ENCODE data around the gene OR51D1. TPM values are rescaled to one million over a fixed set of nuclear protein-coding genes. Genes with fewer than 3 reads are reported as not detected.

Gene OR51D1
- total RNA-seq, 1 donor from 2014 or later = not detected

- DNase-seq (ENCODE audit: low spot score) = no peak
Measured at GRCh38 chr11:4644233-4644632, 7.0 kb downstream of the OR51D1 start.

- DNase-seq (ENCODE audit: low spot score) = no peak
Measured at GRCh38 chr11:4645974-4646373, 8.7 kb downstream of the OR51D1 start.

- DNase-seq (ENCODE audit: low spot score) = no peak
Measured at GRCh38 chr11:4647766-4648165, 10.5 kb downstream of the OR51D1 start.

- DNase-seq (ENCODE audit: low spot score) = no peak
Measured at GRCh38 chr11:4654635-4655369, 17.5 kb downstream of the OR51D1 start.

GRCh38 chr11:4658629-4659445 is 21.6 kb downstream of the OR51D1 start:
- DNase-seq (ENCODE audit: low spot score) = no peak

GRCh38 chr11:4662876-4663275 is 25.6 kb downstream of the OR51D1 start:
- no peak for DNase-seq (ENCODE audit: low spot score)

- DNase-seq (ENCODE audit: low spot score) = no peak
Measured at GRCh38 chr11:4664183-4664582, 26.9 kb downstream of the OR51D1 start.

- DNase-seq (ENCODE audit: low spot score) = no peak
Measured at GRCh38 chr11:4664786-4665185, 27.5 kb downstream of the OR51D1 start.

GRCh38 chr11:4665424-4665823 is 28.1 kb downstream of the OR51D1 start:
- DNase-seq (ENCODE audit: low spot score) = no peak

GRCh38 chr11:4671741-4672140 is 34.5 kb downstream of the OR51D1 start:
- DNase-seq (ENCODE audit: low spot score) = no peak

- no peak for DNase-seq (ENCODE audit: low spot score)
Measured at GRCh38 chr11:4672470-4672869, 35.2 kb downstream of the OR51D1 start.

GRCh38 chr11:4673781-4674180 is 36.5 kb downstream of the OR51D1 start:
- DNase-seq (ENCODE audit: low spot score) = no peak

GRCh38 chr11:4677948-4678347 is 40.7 kb downstream of the OR51D1 start:
- no peak for DNase-seq (ENCODE audit: low spot score)

GRCh38 chr11:4680341-4680740 is 43.1 kb downstream of the OR51D1 start:
- DNase-seq (ENCODE audit: low spot score) = no peak

GRCh38 chr11:4682623-4683419 is 45.5 kb downstream of the OR51D1 start:
- DNase-seq (ENCODE audit: low spot score) = no peak

- DNase-seq (ENCODE audit: low spot score) = no peak
Measured at GRCh38 chr11:4684631-4685285, 47.5 kb downstream of the OR51D1 start.

Other genes with a start within 250 kb of the OR51D1 start
- gene TRIM21, start 243.8 kb upstream of the OR51D1 start, total RNA-seq = 18.4 TPM
- gene OR52K2, start 188.2 kb upstream of the OR51D1 start, total RNA-seq = not detected
- not detected for gene OR52K1, start 154.8 kb upstream of the OR51D1 start, total RNA-seq
- not detected for gene OR52M1, start 92.3 kb upstream of the OR51D1 start, total RNA-seq
- gene OR52I2, start 55.7 kb upstream of the OR51D1 start, total RNA-seq = not detected
- gene OR52I1, start 43.4 kb upstream of the OR51D1 start, total RNA-seq = not detected
- gene TRIM68, start 29.2 kb upstream of the OR51D1 start, total RNA-seq = 4.2 TPM
- 1.5 TPM for gene OR51E1, start 6.5 kb downstream of the OR51D1 start, total RNA-seq
- gene OR51E2, start 60.4 kb downstream of the OR51D1 start, total RNA-seq = not detected
- gene MMP26, start 67.3 kb downstream of the OR51D1 start, total RNA-seq = not detected
- not detected for gene OR51F1, start 132.5 kb downstream of the OR51D1 start, total RNA-seq
- not detected for gene OR52R1, start 166.9 kb downstream of the OR51D1 start, total RNA-seq
- gene OR51F2, start 183.8 kb downstream of the OR51D1 start, total RNA-seq = not detected
- gene OR51S1, start 211.7 kb downstream of the OR51D1 start, total RNA-seq = not detected
- gene OR51T1, start 244.4 kb downstream of the OR51D1 start, total RNA-seq = not detected

Measured in mesenteric fat pad (tissue), 1 donor.